IPS DF 4.7 (cell line): Measurements from ENCODE around the gene LFNG.

Experiments
- DNase-seq: peaks from one replicate; pipeline ENCODE4 v3.0.0-alpha.2; 2013; ENCODE audit warnings: low spot score; ENCODE audit errors: extremely low read depth

The LFNG gene

DNA sequence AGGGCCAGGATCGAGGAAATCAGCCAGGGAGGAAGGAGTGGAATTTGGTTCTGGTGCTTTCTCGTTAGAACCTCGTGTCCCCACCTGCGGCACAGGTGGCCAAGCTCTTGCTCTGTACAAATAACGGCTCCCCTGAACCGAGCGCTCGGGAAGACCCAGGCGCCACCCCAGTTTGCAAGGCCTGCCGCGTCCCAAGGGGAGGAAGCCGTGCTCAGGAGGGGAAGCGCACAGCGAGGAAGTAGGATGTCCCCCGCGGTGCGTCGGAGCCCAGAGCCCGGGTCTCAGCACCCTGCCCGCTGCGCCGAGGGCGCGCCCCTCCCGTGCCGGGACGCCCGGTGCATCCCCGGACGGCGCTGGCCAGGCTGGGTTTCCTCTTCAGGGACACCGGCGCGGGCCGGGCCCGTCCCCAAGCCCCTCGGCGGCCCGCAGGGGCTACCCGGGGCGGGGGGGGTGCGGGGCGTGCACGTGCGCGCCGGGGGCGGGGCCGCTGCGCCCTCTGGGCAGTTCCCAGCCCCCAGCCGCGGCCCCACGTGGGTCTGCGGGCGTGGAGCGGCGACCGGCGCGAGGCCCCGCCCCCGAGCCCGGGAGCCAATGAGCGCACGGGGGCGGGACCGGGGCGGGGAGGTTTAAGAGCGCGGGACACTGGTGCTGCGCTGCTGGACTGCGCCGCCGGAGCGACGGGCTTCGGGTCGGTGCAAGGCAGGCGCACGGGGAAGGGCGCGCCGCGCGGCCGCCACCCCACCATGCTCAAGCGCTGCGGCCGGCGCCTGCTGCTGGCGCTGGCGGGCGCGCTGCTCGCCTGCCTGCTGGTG lies at the start of gene LFNG:
LFNG (plus strand) TSS at position 656 of the 812 bp plus-strand sequence; CDS start at position 744, 88 bp downstream.
- no peak for DNase-seq

DNA sequence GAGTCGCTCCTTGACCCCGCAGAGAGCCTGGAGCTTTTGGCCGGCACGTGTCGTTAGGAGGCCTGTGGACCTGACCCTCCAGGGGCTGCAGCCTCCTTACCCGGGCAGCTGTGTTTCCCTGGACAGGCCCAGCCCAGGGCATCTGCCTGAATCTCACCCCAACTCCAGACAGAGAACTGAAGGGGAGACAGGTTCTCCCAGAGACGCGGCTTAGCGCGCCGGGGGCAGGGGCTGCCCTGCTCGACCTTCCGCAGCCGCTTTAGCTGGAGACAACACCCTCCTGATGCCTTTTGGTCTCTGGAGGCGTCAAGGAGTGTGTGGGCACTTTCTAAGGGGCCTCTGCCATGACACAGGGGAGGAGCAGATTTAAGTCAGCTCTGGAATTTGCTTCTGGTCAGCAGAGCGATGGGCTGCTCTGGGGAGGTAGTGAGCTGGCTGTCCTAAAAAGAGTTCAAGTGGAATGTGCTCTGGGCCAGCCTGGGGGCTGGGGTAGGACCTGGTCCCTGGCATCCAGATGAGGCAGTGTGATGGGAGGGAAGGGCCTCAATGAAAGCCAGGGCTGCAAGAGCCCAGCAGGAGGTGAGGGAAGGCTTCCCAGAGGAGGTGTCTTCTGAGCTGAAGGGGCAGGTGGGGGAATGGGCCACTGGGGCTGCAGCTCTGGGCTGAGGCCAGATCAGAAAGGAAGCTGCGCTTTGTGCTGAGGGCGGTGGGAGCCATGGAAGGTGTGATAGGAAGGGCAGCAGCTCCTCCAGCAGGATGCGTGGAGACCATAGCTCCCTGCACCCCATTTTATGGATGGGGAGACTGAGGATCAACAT lies 49.2 kb upstream of the LFNG start:
- DNase-seq, result no peak

DNA sequence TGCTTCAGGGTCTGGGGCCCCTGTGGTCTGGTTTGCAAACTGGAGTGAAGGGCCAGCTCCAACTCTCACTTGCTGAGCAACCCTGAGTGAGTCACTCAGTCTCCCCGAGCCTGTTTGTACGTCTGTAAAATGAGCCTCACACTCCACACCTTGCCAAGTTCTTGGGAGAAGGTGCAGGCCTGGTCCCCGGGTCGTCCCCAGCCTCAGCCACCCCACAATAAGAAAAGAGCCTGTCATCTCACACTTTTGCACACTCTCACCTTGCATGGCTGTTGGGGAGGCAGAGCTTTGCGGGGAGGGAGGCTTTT lies 48.6 kb upstream of the LFNG start:
- DNase-seq, result no peak

GRCh38 chr7:2471396-2471795 lies 48.2 kb upstream of the LFNG start:
- no peak for DNase-seq

DNA sequence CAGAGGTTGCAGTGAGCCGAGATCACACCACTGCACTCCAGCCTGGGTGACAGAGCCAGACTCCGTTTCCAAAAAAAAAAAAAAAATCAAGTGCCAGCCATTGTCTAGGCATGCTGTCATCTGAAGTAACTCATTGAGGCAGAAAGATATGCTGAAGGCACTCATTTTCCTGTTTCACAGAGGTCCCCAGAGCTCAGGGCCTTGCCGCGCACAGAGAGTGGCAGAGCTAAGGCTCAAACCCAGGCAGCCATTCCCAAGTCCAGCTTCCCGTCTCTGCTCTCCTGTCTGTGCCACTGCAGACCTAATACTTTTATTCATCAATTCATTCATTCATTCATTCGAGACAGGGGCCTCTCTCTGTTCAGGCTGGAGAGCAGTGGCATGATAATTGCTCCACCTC lies 46.8 kb upstream of the LFNG start:
- no peak for DNase-seq

DNA sequence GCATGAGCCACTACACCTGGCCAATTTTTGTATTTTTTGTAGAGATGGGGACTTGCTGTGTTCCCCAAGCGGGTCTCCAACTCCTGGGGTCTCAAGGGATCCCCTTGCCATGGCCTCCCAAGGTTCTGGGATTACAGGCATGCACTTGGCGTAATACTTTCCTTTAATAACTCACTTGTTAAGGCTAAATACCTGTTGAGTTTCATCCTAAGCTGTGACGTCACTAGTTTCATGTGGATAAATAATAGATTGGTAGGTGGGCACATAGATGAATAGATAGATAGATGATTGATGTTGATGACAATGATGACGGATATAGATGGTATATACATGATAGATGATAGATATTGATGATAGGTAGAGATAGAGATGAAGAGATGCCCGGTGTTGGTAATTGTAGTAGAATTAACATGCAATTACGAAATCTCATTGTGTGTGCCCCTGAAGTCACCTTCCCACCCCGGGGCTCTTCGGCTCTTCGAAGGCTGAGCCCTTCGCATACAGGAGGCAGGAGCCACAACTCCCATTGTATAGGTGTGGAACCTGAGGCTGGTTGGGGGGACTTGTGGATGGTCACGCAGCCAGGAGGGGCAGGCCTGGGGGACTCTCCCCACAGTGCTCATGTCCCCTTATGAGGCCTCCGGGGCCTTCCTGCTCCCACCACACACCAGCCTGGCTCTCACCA lies 45.9 kb upstream of the LFNG start:
- no peak for DNase-seq

- DNase-seq, result no peak
Observed at GRCh38 chr7:2474224-2474623, 45.4 kb upstream of the LFNG start.

DNA sequence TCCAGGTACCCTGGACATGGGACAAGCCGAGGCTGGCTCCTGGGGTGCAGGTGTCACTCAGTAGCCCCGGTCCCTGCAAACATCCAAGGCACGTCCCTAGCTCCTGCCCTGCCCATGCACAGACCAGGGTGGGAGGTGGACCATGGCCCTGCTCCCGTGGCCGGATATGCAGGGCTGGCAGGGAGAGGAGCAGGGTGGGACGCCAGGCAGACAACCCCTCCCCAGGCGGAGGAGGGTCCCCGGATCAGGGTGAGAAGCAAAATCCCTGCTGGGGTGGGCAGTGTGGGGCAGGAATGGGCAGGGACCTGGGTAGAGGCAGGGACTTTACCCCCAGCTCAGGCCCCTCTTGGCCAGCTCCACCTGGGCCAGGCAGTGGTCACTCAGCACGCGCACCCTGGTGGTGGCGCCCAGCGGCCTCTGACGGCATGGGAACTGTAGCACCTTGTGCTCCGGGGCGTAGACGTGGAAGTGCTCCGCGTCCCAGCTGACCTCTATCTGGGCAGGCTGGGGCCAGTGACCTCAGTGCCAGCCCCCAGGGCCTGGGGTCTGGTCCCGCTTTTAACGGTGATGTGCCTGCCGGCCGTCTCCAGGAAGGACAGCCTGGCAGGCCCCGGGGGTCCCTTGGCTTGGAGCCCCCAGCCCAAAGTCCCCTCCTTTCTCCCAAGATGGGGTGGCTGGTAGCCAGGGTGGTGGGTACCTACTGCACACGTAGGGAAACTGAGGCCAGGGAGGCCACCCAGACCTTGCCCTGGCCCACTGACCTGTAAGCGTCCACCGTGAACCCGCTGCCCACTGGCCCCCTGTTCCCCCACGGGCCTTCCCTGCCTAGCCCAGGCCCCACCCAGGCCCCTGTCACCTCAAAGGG lies 44.5 kb upstream of the LFNG start:
- DNase-seq, result no peak

- DNase-seq, result no peak
Observed at GRCh38 chr7:2475678-2476015, 43.9 kb upstream of the LFNG start.

DNA sequence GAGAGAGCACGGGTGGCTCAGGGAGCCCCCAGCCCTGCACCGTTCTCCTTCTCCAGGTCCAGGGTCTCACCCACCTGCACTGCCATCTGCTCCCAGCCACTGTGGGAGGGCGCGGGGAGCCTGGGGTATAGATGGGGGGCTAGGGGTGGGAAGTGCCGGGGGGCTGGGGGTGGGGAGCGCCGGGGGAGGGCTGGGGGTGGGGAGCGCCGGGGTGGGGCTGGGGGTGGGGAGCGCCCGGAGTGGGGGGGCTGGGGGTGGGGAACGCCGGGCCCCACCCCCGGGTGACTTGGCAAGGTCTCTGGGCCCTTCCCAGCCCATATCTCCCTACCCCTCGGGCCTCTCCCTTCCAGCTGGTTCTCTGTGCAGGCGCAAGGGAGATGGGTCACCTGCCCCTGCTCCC lies 43.3 kb upstream of the LFNG start, which contains the start of gene GRIFIN:
GRIFIN (minus strand) TSS at position 101 of the 400 bp plus-strand sequence; CDS start at position 86, 15 bp downstream.
- DNase-seq, result no peak

GRCh38 chr7:2476776-2477446 lies 42.7 kb upstream of the LFNG start:
- no peak for DNase-seq

GRCh38 chr7:2477447-2478398 lies 41.9 kb upstream of the LFNG start:
- no peak for DNase-seq

DNA sequence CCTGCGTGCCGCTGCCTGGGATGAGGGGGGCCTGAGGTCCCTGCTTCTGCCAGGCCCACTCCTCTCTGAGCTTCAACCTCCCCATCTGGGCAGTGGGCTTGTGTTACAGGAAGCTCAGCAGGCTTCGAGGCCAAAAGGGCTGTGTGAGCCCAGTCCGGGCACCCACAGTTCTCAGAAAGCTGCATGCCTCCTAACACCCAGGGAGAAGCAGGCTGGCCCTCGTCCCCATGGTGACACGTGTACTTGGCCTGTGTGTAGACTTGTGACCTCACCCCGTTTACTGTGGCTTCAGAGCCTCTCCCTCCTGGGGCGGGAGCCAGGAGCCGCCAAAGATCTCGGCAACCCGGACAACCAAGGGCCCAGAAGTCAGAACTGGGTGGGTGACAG lies 41.2 kb upstream of the LFNG start:
- no peak for DNase-seq

GRCh38 chr7:2478800-2479199 lies 40.8 kb upstream of the LFNG start:
- no peak for DNase-seq

DNA sequence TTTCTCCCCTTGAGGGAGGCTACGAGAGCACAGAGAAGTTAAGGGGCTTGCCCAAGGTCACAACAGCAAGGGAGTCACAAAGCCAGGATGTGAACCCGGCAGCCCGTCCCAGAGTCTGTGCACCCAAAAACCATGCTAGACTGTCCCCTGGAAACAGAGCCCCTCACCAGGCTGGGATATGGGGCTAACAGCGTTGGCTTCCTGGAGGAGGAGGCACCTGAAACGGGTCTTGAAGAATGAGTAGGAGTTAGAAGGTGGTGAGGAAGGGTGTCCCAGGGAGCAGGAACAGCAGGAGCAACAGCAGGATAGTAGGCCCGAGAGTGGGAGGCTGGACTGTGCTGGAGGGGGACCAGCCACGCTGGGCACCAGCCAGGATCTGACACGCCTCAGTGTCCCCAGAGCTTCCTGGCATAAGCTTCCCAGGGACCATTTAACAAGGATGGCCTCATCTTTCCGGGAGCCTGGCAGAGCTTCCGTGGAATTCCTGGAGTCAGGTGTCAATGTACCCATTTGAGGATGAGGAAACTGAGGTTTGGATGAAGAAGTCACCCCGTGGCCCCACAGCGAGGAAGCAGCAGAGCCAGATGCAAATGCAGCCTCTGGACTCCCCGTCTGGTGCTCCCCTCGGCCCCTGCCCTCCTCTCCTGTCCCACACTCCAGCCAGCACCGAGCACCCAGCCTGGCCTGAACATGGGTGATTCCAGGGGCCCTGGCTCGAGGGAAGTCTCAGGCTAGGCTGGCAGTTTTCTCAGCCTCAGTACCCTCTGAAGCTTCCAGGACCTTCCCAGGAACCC lies 40.1 kb upstream of the LFNG start:
- no peak for DNase-seq

DNA sequence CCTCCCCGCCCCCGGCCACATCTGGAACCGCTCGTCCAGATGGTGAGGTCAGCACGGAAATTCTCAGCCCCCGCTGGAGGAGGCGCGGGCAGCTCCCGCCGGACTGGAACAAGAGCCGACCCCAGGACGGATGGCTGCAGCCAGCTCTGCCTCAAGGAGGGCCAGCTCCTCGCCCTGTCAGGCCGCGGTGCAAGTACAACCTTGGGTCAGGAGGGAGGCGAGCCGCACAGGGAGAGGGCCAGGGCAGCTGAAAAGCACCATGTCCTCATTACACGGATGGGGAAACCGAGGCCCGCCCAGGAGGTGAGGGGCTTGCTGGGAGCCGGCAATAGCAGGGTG lies 39.5 kb upstream of the LFNG start:
- DNase-seq, result no peak

DNA sequence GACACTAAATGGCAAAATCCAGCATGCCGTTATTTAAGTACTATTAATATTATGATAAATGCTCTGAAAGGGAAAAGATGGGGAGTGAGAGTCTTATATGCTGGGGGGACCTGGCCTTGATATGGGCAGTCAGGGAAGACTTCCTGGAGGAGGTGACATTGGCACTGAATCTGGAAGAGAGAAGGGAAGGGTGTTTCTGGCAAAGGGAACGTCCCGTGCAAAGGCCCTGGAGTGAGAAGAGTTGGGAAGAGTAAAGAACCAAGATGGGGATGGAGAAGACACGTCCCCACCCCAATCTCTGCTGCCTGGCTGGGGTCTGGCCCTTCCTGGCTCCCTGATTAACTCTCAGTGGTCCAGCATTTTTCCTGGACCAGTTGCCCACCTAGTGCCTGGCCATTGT lies 38.4 kb upstream of the LFNG start:
- no peak for DNase-seq

DNA sequence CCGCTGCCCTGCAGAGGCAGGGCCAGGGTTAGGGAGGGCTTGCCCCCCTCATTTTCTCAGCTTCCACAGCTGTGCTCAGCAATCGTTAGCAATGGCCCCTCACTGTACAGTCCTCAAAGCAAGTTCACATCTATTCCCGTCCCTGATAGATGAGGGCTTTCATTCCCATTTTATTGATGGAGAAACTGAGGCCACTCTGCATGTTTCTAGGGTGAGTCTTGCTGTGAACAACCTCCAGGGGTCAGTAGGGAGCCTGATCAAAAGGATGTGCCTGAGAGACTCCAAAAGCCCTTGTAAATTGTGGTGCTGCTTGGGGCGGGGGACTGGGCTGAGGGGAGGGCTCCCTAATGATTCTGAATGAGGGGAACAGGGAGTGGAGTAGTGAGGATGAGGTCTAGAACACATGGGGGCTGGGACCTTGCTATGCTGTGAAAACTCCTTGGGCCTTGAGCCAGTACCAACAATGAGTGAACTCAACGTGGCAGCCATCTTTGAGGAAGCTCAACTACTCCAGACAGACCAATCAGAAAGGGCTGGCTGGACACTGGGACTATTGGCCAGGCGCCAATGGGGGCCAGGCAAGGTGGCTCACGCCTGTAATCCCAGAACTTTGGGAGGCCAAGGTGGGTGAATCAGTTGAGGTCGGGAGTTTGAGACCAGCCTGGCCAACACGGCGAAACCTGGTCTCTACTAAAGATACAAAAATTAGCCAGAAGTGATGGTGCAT lies 36.7 kb upstream of the LFNG start:
- no peak for DNase-seq
